ENCODE results near the gene NMRAL1. TPM values are rescaled to one million over a fixed set of nuclear protein-coding genes. Genes with fewer than 3 reads are reported as not detected.

NMRAL1 gene
- total RNA-seq, 4 donors from 2014 or later: 55.5 to 61.8 (median 57.7) TPM

DNA sequence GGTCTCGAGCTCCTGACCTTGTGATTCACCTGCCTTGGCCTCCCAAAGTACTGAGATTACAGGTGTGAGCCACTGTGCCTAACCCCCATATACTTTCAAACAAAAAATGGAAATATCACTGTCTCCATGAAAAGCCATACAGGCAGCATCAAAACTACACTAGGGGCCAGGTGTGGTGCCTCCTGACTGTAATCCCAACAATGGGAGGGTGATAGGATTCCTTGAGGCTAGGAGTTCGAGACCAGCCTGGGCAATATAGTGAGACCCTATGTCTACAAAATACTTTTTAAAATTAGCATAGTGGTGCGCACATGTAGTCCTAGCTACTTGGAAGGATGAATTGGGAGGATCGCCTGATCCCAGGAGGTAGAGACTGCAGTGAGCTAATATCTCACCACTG, 17.5 kb upstream of the NMRAL1 start:
- Histone ChIP-seq H3K4me1 (peaks cover 0 to 21% (median 2%) of the 10 kb centered on the region in 4 donors), H3K9me3 (no peaks in the 10 kb centered on the region), H3K4me3 (no peak overlapping the region), H3K27ac (no peak overlapping the region), H3K27me3 (no peaks in the 10 kb centered on the region), H3K36me3 (peaks cover 0 to 33% (median 0%) of the 10 kb centered on the region in 3 donors)
- DNase-seq (ENCODE audit: low spot score in 2 of 2): no peak
- WGBS, 2 donors: 95 to 97% methylated on average over 4 of the region's 4 CpGs
- TF ChIP-seq, protein P1, sequence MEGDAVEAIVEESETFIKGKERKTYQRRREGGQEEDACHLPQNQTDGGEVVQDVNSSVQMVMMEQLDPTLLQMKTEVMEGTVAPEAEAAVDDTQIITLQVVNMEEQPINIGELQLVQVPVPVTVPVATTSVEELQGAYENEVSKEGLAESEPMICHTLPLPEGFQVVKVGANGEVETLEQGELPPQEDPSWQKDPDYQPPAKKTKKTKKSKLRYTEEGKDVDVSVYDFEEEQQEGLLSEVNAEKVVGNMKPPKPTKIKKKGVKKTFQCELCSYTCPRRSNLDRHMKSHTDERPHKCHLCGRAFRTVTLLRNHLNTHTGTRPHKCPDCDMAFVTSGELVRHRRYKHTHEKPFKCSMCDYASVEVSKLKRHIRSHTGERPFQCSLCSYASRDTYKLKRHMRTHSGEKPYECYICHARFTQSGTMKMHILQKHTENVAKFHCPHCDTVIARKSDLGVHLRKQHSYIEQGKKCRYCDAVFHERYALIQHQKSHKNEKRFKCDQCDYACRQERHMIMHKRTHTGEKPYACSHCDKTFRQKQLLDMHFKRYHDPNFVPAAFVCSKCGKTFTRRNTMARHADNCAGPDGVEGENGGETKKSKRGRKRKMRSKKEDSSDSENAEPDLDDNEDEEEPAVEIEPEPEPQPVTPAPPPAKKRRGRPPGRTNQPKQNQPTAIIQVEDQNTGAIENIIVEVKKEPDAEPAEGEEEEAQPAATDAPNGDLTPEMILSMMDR (IDR thresholded peaks at IDR 0.05): no peak
- TF ChIP-seq EP300 (IDR thresholded peaks at IDR 0.05): no peak
- TF ChIP-seq POLR2A (IDR thresholded peaks at IDR 0.05): no peak

DNA sequence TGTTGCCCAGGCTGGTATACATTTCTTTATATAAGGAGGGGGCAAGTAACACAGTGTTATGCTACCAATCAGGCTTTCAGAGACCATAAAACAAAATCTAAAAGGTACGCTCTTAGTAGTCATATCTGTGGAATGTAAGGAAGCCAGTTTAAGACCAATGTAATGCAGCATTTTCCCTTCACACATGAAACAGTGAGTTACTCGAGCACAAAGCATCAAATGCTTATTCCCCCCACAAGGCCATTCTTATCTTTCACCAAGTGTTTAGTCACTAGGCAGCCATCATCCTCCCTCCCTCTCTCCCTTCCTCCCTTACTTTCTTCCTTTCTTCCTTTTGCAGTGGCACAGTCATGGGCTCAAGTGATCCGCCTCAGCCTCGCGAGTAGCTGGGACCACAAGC, 14.6 kb upstream of the NMRAL1 start:
- no peaks in the 10 kb centered on the region for H3K9me3 ChIP-seq
- TF ChIP-seq POLR2A (IDR thresholded peaks at IDR 0.05): no peak
- no peak for TF ChIP-seq EP300 (IDR thresholded peaks at IDR 0.05)
- TF ChIP-seq, protein P1 (IDR thresholded peaks at IDR 0.05): no peak
- no peak overlapping the region for H3K4me3 ChIP-seq
- no peaks in the 10 kb centered on the region for H3K27me3 ChIP-seq
- H3K36me3 ChIP-seq: peaks cover 0 to 43% (median 0%) of the 10 kb centered on the region in 3 donors
- WGBS, 2 donors: 91 to 94% methylated on average over 5 of the region's 5 CpGs
- DNase-seq (ENCODE audit: low spot score in 2 of 2): no peak
- H3K27ac ChIP-seq: peak overlapping the region in 2 of 4 donors; percentile 41 to 61
- peaks cover 0 to 34% (median 11%) of the 10 kb centered on the region in 4 donors for H3K4me1 ChIP-seq

DNA sequence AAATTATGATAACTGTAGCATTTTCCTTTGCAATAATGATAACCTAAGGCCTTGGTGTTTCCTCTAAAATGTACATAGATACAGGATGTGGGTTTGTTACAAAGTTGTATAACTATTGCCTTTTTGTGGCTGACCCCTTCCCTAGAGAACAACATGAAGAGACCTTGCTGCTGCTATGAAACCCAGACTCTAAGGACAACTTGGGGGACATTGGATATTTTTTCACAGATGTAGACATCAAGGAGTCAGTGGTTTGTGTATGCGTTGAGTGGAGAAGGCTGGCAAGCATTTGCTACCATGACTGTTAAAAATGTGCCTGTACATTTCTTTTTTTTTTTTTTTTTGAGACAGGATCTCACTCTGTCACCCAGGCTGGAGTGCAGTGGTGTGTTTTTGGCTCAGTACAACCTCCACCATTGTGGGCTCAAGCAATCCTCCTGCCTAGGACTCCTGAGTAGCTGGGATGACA, 14.1 kb upstream of the NMRAL1 start:
- 90 to 91% methylated on average over 1 of the region's 1 CpG for whole genome bisulfite sequencing, 2 donors
- DNase-seq (ENCODE audit: low spot score in 2 of 2): no peak
- H3K27ac ChIP-seq: peak overlapping the region in 3 of 4 donors; percentile 41 to 61 (median 49)
- peaks cover 0 to 45% (median 0%) of the 10 kb centered on the region in 3 donors for H3K36me3 ChIP-seq
- no peaks in the 10 kb centered on the region for H3K27me3 ChIP-seq
- no peak overlapping the region for H3K4me3 ChIP-seq
- no peak for TF ChIP-seq POLR2A (IDR thresholded peaks at IDR 0.05)
- H3K4me1 ChIP-seq: peaks cover 0 to 34% (median 11%) of the 10 kb centered on the region in 4 donors
- no peaks in the 10 kb centered on the region for H3K9me3 ChIP-seq

- no peaks in the 10 kb centered on the region for H3K27me3 ChIP-seq
- TF ChIP-seq, protein P1 (IDR thresholded peaks at IDR 0.05): no peak
- no peak for TF ChIP-seq EP300 (IDR thresholded peaks at IDR 0.05)
- no peak for TF ChIP-seq POLR2A (IDR thresholded peaks at IDR 0.05)
- peaks cover 0 to 34% (median 11%) of the 10 kb centered on the region in 4 donors for H3K4me1 ChIP-seq
- no peak overlapping the region for H3K4me3 ChIP-seq
- peak overlapping the region in 2 of 4 donors; percentile 49 to 61 for H3K27ac ChIP-seq
- no peaks in the 10 kb centered on the region for H3K9me3 ChIP-seq
- peaks cover 0 to 43% (median 0%) of the 10 kb centered on the region in 3 donors for H3K36me3 ChIP-seq
- WGBS, 2 donors: 71% methylated on average over 5 of the region's 5 CpGs
- no peak for DNase-seq (ENCODE audit: low spot score in 2 of 2)
Observed at GRCh38 chr16:4487955-4488498, 13.6 kb upstream of the NMRAL1 start.

DNA sequence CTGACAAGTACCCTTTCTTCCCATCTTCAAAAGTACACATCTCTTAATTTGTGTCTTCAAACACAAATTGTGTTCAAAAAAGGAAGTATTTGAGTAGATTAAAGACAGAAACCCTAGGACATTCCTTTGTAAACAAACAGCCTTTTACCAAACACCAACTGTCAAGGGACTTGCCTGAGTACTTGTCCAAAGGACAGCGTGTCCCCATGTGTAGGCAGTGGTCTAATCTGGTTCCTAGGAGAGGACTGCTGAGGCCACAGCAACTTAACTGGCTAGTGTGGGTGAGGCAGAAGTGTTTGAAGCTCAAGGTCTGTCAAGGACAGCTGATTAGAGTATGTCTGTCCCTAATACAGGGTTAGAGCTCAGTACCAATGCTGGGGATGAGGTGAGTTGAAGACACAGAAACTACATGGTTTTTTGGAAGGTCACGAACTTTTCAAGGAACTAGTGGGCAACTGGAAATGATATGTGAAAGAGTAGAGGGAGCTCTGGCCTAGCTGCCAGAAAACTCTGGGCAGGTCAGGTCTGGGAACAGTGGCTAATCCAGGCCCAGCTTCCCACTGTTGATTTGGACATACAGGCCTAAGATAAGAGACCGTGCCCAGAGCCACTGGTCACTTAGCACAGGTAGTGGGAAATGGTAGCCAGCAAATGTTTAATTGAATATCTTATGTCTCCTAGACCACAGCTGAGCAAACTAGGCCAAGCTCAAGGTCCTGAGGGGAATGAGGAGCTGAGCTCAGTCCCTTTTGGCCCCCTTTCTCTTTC, 11.9 kb upstream of the NMRAL1 start:
- H3K9me3 ChIP-seq: no peaks in the 10 kb centered on the region
- no peak overlapping the region for H3K4me3 ChIP-seq
- peak overlapping the region; percentile 48 to 84 (median 64) for H3K27ac ChIP-seq
- H3K27me3 ChIP-seq: no peaks in the 10 kb centered on the region
- peaks cover 0 to 37% (median 0%) of the 10 kb centered on the region in 3 donors for H3K36me3 ChIP-seq
- DNase-seq (ENCODE audit: low spot score in 2 of 2): peak; percentile 37 to 53
- TF ChIP-seq, protein P1 (IDR thresholded peaks at IDR 0.05): no peak
- no peak for TF ChIP-seq POLR2A (IDR thresholded peaks at IDR 0.05)
- TF ChIP-seq EP300 (IDR thresholded peaks at IDR 0.05): peak; percentile 45 to 82
- WGBS, 2 donors: 89% methylated on average over 3 of the region's 3 CpGs
- H3K4me1 ChIP-seq: peaks cover 0 to 44% (median 11%) of the 10 kb centered on the region in 4 donors
